HepG2 (cell line): ENCODE measurements around the gene GNAI2. TPM values are rescaled to one million over a fixed set of nuclear protein-coding genes. Genes with fewer than 3 reads are reported as not detected.

ENCODE experiments used
- ATF7 ChIP-seq, 2 experiments: fragments of 450-650 bp in 1 of 2; sonication (generic) in 1 of 2; formaldehyde crosslinking in 1 of 2; IDR thresholded peaks; 2 replicates each; pipeline versions ENCODE4 v1.4.0 to v1.6.1; 2016 to 2020; ENCODE audit warnings: antibody characterized with exemption in 1 of 2, mild to moderate bottlenecking in 1 of 2, missing genetic modification reagents in 1 of 2
- CENPBD1 ChIP-seq: sonication (generic); formaldehyde crosslinking; IDR thresholded peaks from 2 replicates; pipeline ENCODE4 v1.8.0; 2022; ENCODE audit warnings: missing genetic modification reagents, low read depth, mild to moderate bottlenecking, borderline replicate concordance
- ETV5 ChIP-seq: IDR thresholded peaks from 2 replicates; pipeline ENCODE4 v1.6.1; 2018; ENCODE audit warnings: missing biosample characterization, missing genetic modification reagents, inconsistent platforms, borderline replicate concordance
- FOXO1 ChIP-seq: sonication (generic); formaldehyde crosslinking; IDR thresholded peaks from 2 replicates; pipeline ENCODE4 v1.4.0; 2020; ENCODE audit warnings: missing genetic modification reagents
- GLI4 ChIP-seq: sonication (generic); formaldehyde crosslinking; IDR thresholded peaks from 2 replicates; pipeline ENCODE4 v1.5.1; 2020; ENCODE audit warnings: missing genetic modification reagents, mild to moderate bottlenecking, moderate library complexity, borderline replicate concordance
- HNF1A ChIP-seq, 2 experiments: sonication (generic) in 1 of 2; formaldehyde crosslinking in 1 of 2; IDR thresholded peaks; 2 replicates each; pipeline versions ENCODE4 v1.4.0 to v1.6.1; 2016 to 2020; ENCODE audit warnings: borderline replicate concordance in 1 of 2, low read depth in 1 of 2, mild to moderate bottlenecking in 1 of 2, missing genetic modification reagents in 1 of 2
- HNRNPLL ChIP-seq: fragments of 200-400 bp; formaldehyde crosslinking; IDR thresholded peaks from 2 replicates; pipeline ENCODE4 v1.6.1; 2017; ENCODE audit warnings: mild to moderate bottlenecking, low read depth, low read length; ENCODE audit not compliant: poor library complexity, severe bottlenecking
- POLR2AphosphoS5 ChIP-seq: IDR thresholded peaks from 2 replicates; pipeline ENCODE4 v1.6.1; 2012; ENCODE audit warnings: low read depth, low read length
- RFX3 ChIP-seq: IDR thresholded peaks from 2 replicates; pipeline ENCODE4 v1.6.1; 2016; ENCODE audit warnings: missing biosample characterization, missing genetic modification reagents
- SRY ChIP-seq: sonication (generic); formaldehyde crosslinking; IDR thresholded peaks from 2 replicates; pipeline ENCODE4 v1.8.0; 2022; ENCODE audit warnings: mild to moderate bottlenecking, missing genetic modification reagents
- ZBTB38 ChIP-seq: sonication (generic); formaldehyde crosslinking; IDR thresholded peaks from 2 replicates; pipeline ENCODE4 v1.5.1; 2020; ENCODE audit warnings: mild to moderate bottlenecking, missing genetic modification reagents
- ZBTB8A ChIP-seq: sonication (generic); formaldehyde crosslinking; IDR thresholded peaks from 2 replicates; pipeline ENCODE4 v1.4.0; 2020; ENCODE audit warnings: mild to moderate bottlenecking, low read depth, missing genetic modification reagents, borderline replicate concordance
- ZNF138 ChIP-seq: sonication (generic); formaldehyde crosslinking; IDR thresholded peaks from 2 replicates; pipeline ENCODE4 v1.5.0; 2020; ENCODE audit warnings: mild to moderate bottlenecking, low read depth, missing genetic modification reagents
- ZNF24 ChIP-seq: fragments of 450-650 bp; IDR thresholded peaks from 2 replicates; pipeline ENCODE4 v1.6.1; 2017; ENCODE audit warnings: antibody characterized with exemption, mild to moderate bottlenecking
- ZNF264 ChIP-seq: sonication (generic); formaldehyde crosslinking; IDR thresholded peaks from 2 replicates; pipeline ENCODE4 v1.4.0; 2020; ENCODE audit warnings: missing genetic modification reagents
- ZNF317 ChIP-seq: sonication (generic); formaldehyde crosslinking; IDR thresholded peaks from 2 replicates; pipeline ENCODE4 v1.5.0; 2020; ENCODE audit warnings: mild to moderate bottlenecking, missing genetic modification reagents
- ZNF543 ChIP-seq: sonication (generic); formaldehyde crosslinking; IDR thresholded peaks from 2 replicates; pipeline ENCODE4 v1.4.0; 2020; ENCODE audit warnings: mild to moderate bottlenecking, missing genetic modification reagents
- ZNF547 ChIP-seq: sonication (generic); formaldehyde crosslinking; IDR thresholded peaks from 2 replicates; pipeline ENCODE4 v1.5.1; 2020; ENCODE audit warnings: mild to moderate bottlenecking, missing genetic modification reagents
- ZNF598 ChIP-seq: sonication (generic); formaldehyde crosslinking; IDR thresholded peaks from 2 replicates; pipeline ENCODE4 v1.5.1; 2020; ENCODE audit warnings: mild to moderate bottlenecking, missing genetic modification reagents, borderline replicate concordance
- ZNF607 ChIP-seq: sonication (generic); formaldehyde crosslinking; IDR thresholded peaks from 2 replicates; pipeline ENCODE4 v1.5.1; 2020; ENCODE audit warnings: missing genetic modification reagents, mild to moderate bottlenecking, borderline replicate concordance
- ZNF713 ChIP-seq: sonication (generic); formaldehyde crosslinking; IDR thresholded peaks from 2 replicates; pipeline ENCODE4 v1.4.0; 2020; ENCODE audit warnings: mild to moderate bottlenecking, missing genetic modification reagents
- ZNF770 ChIP-seq: sonication (generic); formaldehyde crosslinking; IDR thresholded peaks from 2 replicates; pipeline ENCODE4 v1.5.0; 2020; ENCODE audit warnings: mild to moderate bottlenecking, missing genetic modification reagents
- ZNF777 ChIP-seq: sonication (generic); formaldehyde crosslinking; IDR thresholded peaks from 2 replicates; pipeline ENCODE4 v1.4.0; 2020; ENCODE audit warnings: missing genetic modification reagents
- polyA plus RNA-seq, 8 experiments: library from polyadenylated mRNA; depleted of rRNA in 3 of 8; stranded (reverse) in 7 of 8; unstranded in 1 of 8; fragments of >200 nt; fragmentation: Illumina TruSeq in 4 of 8; extraction: Trizol in 4 of 8; gene quantifications; 2 replicates each; pipeline versions ENCODE4 v1.2.1 to v1.2.3, GENCODE V29; 2011 to 2016; ENCODE audit warnings: low read depth in 4 of 8, missing spikeins in 1 of 8, mixed read lengths in 1 of 8; ENCODE audit not compliant: insufficient read depth in 1 of 8
- total RNA-seq, 5 experiments: library from RNA; depleted of rRNA; stranded (reverse); fragments of >200 nt; fragmentation: Illumina TruSeq; extraction: Trizol; gene quantifications; 2 replicates each; pipeline ENCODE4 v1.2.3, GENCODE V29; 2016; ENCODE audit warnings: low read depth in 1 of 5

The GNAI2 gene
- total and polyA plus RNA-seq, 2 of the 13 experiments (the other 11 are each of a cell fraction or from before 2014, with no cell fraction given) = 51.1 to 66.2 TPM

- no peak for TF ChIP-seq ATF7 (IDR thresholded peaks at IDR 0.05)
- no peak for TF ChIP-seq ATF7 (CRISPR knock-in tag; IDR thresholded peaks at IDR 0.05)
- peak; percentile 97 for TF ChIP-seq ZNF770 (CRISPR knock-in tag)
- no peak for TF ChIP-seq ZNF543
- no peak for TF ChIP-seq ZNF713 (CRISPR knock-in tag)
- no peak for TF ChIP-seq ZBTB38 (CRISPR knock-in tag)
- TF ChIP-seq ZNF317 (CRISPR knock-in tag) = no peak
- TF ChIP-seq POLR2AphosphoS5 = no peak; the same call in 1 of the 2 replicates
- TF ChIP-seq ZNF138 (CRISPR knock-in tag) = no peak
- TF ChIP-seq HNRNPLL = no peak
- TF ChIP-seq ZBTB8A (CRISPR knock-in tag) = no peak
- no peak for TF ChIP-seq ZNF24
- TF ChIP-seq CENPBD1 = no peak
- no peak for TF ChIP-seq ZNF598 (CRISPR knock-in tag)
- no peak for TF ChIP-seq FOXO1 (CRISPR knock-in tag)
- TF ChIP-seq SRY (CRISPR knock-in tag) = no peak
- TF ChIP-seq ZNF777 (CRISPR knock-in tag) = no peak
- TF ChIP-seq GLI4 (CRISPR knock-in tag) = no peak
- TF ChIP-seq ZNF547 (CRISPR knock-in tag) = no peak
- no peak for TF ChIP-seq ZNF607 (CRISPR knock-in tag)
- TF ChIP-seq ETV5 (CRISPR knock-in tag) = peak; percentile 15; the same call in 1 of the 2 replicates
- TF ChIP-seq RFX3 (CRISPR knock-in tag) = no peak
- TF ChIP-seq HNF1A (IDR thresholded peaks at IDR 0.05; ENCODE audit: low read depth) = no peak
- no peak for TF ChIP-seq HNF1A (CRISPR knock-in tag; IDR thresholded peaks at IDR 0.05; ENCODE audit: borderline replicate concordance)
- no peak for TF ChIP-seq ZNF264 (CRISPR knock-in tag)
These were observed 27.7 kb downstream of the GNAI2 start (continued) for GRCh38 chr3:50263478-50264382.
